ENCODE measurements around the gene SLC38A4. TPM values are rescaled to one million over a fixed set of nuclear protein-coding genes. Genes with fewer than 3 reads are reported as not detected.

SLC38A4 gene
- total and polyA plus RNA-seq, 10 donors = 0.07 to 0.91 (median 0.37) TPM; not detected in 2

DNA sequence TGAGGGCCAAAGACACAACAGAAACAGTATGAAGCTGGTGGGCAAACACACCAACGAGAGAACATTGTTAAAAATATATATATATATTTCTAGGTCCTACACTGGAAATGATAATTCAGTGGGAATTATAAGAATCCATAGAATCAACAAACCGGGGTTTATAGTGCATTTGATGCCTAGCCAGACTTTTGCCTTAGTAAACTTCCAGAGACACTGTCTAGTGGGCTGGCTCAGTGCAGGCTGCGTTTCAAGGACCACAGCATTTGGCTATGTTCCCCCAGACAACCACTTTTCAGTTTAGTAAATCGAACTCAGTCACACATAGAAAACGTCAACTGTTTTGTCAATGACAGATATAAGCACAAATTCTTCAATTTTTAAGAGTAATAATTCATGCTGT, 41.9 kb downstream of the SLC38A4 start:
- no peaks in the 10 kb centered on the region for H3K36me3 ChIP-seq
- no peaks in the 10 kb centered on the region for H3K4me1 ChIP-seq
- TF ChIP-seq POLR2A (IDR thresholded peaks at IDR 0.05) = no peak
- no peak for TF ChIP-seq CTCF (IDR thresholded peaks at IDR 0.05 in 8 of 11, conservative IDR thresholded peaks at IDR 0.05 in 3 of 11)
- no peak for TF ChIP-seq POLR2AphosphoS5 (IDR thresholded peaks at IDR 0.05)
- H3K9me3 ChIP-seq = no peaks in the 10 kb centered on the region
- intact Hi-C loops (cut with DNase I; ENCODE audit: low total_unique reads) = no loop called here
- H3K27ac ChIP-seq = no peak overlapping the region
- H3K27me3 ChIP-seq (replicated peaks in 1 of 7) = no peaks in the 10 kb centered on the region
- no peak for DNase-seq
- 74 to 89% (median 80%) methylated on average over 5 of the region's 5 CpGs for WGBS, 5 donors
- H3K4me3 ChIP-seq = no peak overlapping the region

GRCh38 chr12:46779879-46780278, 45.9 kb downstream of the SLC38A4 start:
- Histone ChIP-seq H3K4me3 (no peak overlapping the region), H3K9me3 (no peaks in the 10 kb centered on the region), H3K27me3 (replicated peaks in 1 of 7) (no peaks in the 10 kb centered on the region), H3K36me3 (no peaks in the 10 kb centered on the region), H3K4me1 (no peaks in the 10 kb centered on the region), H3K27ac (no peak overlapping the region)
- intact Hi-C loops (cut with DNase I; ENCODE audit: low total_unique reads) = no loop called here
- DNase-seq = no peak
- TF ChIP-seq POLR2A (IDR thresholded peaks at IDR 0.05) (no peak), CTCF (IDR thresholded peaks at IDR 0.05 in 8 of 11, conservative IDR thresholded peaks at IDR 0.05 in 3 of 11) (no peak), POLR2AphosphoS5 (IDR thresholded peaks at IDR 0.05) (no peak)

DNA sequence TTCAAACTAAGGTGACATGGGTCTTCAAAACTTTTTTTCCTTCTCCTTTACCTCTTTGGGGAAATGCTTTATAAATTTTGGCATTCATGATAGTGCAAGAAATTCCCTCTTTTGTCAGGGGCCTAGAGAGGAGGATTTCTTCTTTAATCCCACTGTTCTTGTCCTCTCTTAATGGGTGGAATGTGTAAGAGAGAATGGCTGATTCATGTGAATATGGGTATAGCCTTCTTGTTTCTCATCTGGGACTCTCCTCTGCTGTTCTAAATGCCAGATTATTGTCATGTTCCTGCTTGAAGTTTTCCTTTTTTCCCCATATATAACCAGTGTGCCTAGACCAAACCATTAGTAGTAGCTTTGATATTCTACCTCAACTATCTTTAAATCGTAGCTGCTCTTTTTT, 46.7 kb downstream of the SLC38A4 start:
- no peaks in the 10 kb centered on the region for H3K9me3 ChIP-seq
- no peak overlapping the region for H3K27ac ChIP-seq
- intact Hi-C loops (cut with DNase I; ENCODE audit: low total_unique reads) = no loop called here
- no peaks in the 10 kb centered on the region for H3K36me3 ChIP-seq
- H3K4me3 ChIP-seq = no peak overlapping the region
- no peaks in the 10 kb centered on the region for H3K27me3 ChIP-seq (replicated peaks in 1 of 7)
- H3K4me1 ChIP-seq = no peaks in the 10 kb centered on the region
- WGBS, 5 donors = 78 to 93% (median 91%) methylated on average over 1 of the region's 1 CpG
- no peak for DNase-seq
- TF ChIP-seq POLR2A (IDR thresholded peaks at IDR 0.05) (no peak), CTCF (IDR thresholded peaks at IDR 0.05 in 8 of 11, conservative IDR thresholded peaks at IDR 0.05 in 3 of 11) (no peak), POLR2AphosphoS5 (IDR thresholded peaks at IDR 0.05) (no peak)

GRCh38 chr12:46778415-46778814, 47.4 kb downstream of the SLC38A4 start:
- whole genome bisulfite sequencing, 5 donors = 92 to 96% (median 94%) methylated on average over 5 of the region's 5 CpGs
- H3K36me3 ChIP-seq = no peaks in the 10 kb centered on the region
- no peaks in the 10 kb centered on the region for H3K9me3 ChIP-seq
- H3K4me3 ChIP-seq = no peak overlapping the region
- H3K4me1 ChIP-seq = no peaks in the 10 kb centered on the region
- no peaks in the 10 kb centered on the region for H3K27me3 ChIP-seq (replicated peaks in 1 of 7)
- no peak overlapping the region for H3K27ac ChIP-seq
- no peak for DNase-seq
- intact Hi-C loops (cut with DNase I; ENCODE audit: low total_unique reads) = no loop called here
- no peak for TF ChIP-seq POLR2A (IDR thresholded peaks at IDR 0.05)
- no peak for TF ChIP-seq POLR2AphosphoS5 (IDR thresholded peaks at IDR 0.05)
- TF ChIP-seq CTCF (IDR thresholded peaks at IDR 0.05 in 8 of 11, conservative IDR thresholded peaks at IDR 0.05 in 3 of 11) = no peak
